Measurements from ENCODE around the gene NBL1.

Gene NBL1

DNA sequence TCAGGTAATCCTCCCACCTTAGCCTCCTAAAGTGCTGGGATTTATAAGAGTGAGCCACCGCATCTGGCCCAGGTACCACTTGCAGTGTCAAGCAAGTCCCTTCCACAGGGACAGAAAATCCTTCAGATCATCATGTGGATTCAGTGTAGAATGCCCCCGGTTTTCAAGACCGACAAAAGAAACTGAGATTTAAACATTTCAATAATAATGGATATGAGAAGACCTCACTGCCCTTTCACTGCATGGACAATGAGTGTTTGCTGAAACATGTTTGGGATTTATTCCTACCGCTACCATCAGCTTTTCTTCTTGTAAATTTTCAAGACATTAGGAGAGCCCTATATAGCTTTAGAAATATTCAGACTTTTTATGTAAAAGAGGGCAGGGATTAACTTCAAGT is 62.0 kb downstream of the NBL1 start:
- DNase-seq (ENCODE audit: low spot score in 2 of 2) (no peak), ATAC-seq (replicated peaks; ENCODE audit: extremely low read depth, poor library complexity, severe bottlenecking) (no peak)
- no peaks in the 10 kb centered on the region for H3K27me3 Mint-ChIP-seq
- H3K9me3 Mint-ChIP-seq = no peaks in the 10 kb centered on the region
- H3K36me3 Mint-ChIP-seq (ENCODE audit: insufficient read depth) = peaks cover 7% of the 10 kb centered on the region
- no peak overlapping the region for H3K4me3 Mint-ChIP-seq
- no peak overlapping the region for H3K27ac Mint-ChIP-seq (ENCODE audit: low read depth)
- peaks cover 9% of the 10 kb centered on the region for H3K4me1 Mint-ChIP-seq
